Activated CD4-positive, CD25-positive, alpha-beta regulatory T cell (primary cell): ENCODE data around the gene MPO.

Source experiments
- DNase-seq, 4 experiments: peaks; one replicate each; lab custom pipeline; 2025; lab: John Stamatoyannopoulos, UW

Gene MPO

GRCh38 chr17:58280480-58281217 is at the start of gene MPO:
Gene MPO, minus strand, starts transcription at chr17:58280935. Its CDS starts 177 bp downstream, at chr17:58280758.
- DNase-seq, result no peak

- DNase-seq, result no peak
Measured at GRCh38 chr17:58329810-58330537, 49.2 kb upstream of the MPO start.

DNA sequence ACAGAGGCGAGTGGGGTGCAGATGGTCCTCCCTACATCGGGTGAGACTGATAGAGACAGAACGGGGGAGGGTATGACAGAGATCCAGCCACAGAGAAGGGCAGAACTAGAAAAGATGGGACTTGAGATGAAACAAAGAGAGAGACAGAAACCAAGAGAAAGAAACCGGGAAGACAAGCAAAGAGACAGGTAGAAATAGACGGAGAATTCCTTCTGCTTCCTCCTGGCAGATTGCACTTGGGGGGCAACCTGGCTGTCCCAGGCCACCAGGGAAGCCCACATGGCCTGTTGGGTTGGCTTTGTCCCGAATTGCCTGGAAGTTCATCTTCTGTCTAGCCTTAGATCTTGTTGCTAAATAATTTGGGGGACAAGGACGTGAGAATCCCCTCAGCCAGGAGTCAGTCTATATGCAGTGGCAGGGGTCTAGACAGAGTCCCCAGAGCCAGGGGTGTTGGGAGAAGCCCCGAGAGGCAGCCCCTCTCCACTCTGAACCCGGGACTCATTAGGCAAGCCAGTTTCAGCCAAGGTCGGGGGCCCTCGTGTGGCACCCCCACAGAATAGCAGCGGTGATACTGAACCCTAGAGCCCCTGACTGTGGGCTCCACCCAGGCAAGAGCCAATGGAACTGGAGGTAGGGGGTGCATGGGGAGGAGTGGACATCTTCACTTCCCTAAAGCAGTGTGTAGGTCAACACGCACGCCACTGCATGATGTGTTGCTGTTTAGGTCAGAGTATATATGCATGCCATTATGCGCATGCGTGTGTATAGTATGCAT is 48.5 kb upstream of the MPO start:
- DNase-seq, result peak; percentile 35 to 65 (median 55)

DNA sequence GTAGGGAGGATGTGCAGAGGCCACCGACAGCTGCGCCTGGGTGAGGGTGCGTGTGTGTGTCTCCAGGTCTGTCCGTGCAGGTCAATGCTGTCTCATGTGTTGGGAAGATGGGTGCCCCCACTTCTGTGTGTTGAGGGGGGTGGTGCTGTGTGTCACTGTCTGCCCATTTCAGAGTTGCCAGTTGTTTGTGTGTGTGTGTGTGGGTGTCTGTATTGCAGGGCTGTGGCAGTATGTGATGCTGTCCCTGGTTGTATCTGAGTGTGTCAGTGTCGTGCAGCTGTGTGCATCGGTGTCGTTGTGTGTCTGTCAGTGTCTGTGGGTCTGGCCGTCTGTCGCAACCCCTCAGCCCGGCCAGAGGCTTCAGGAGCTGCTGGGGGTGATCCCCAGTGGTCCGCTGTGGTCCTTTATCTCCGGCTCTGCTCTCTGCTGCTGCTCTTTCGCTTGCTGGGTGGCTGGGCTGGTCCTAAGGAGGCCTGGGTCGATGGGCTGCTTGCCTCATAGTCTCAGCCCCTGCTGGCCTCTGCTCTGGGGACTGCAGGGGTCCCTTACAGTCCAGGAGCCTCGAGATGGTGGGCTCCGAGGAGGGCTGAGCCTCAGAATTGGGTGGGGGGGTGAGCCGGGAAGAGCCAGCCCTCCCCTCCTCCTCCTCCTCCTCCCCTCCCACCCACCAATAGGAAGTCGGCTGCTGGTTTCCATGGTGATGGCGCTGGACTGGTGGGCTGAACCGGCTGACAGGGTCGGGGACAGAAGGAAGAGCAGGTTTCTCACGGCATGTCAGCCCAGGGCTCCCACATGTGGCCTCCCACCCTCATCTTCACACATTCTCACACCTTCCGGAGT is 47.7 kb upstream of the MPO start, which contains the start of gene TSPOAP1:
TSS of gene TSPOAP1 (minus strand) at position 601 of the 840 bp plus-strand sequence. CDS start 875 bp downstream, outside the sequence.
- DNase-seq, result peak; percentile 31 to 59 (median 46)

DNA sequence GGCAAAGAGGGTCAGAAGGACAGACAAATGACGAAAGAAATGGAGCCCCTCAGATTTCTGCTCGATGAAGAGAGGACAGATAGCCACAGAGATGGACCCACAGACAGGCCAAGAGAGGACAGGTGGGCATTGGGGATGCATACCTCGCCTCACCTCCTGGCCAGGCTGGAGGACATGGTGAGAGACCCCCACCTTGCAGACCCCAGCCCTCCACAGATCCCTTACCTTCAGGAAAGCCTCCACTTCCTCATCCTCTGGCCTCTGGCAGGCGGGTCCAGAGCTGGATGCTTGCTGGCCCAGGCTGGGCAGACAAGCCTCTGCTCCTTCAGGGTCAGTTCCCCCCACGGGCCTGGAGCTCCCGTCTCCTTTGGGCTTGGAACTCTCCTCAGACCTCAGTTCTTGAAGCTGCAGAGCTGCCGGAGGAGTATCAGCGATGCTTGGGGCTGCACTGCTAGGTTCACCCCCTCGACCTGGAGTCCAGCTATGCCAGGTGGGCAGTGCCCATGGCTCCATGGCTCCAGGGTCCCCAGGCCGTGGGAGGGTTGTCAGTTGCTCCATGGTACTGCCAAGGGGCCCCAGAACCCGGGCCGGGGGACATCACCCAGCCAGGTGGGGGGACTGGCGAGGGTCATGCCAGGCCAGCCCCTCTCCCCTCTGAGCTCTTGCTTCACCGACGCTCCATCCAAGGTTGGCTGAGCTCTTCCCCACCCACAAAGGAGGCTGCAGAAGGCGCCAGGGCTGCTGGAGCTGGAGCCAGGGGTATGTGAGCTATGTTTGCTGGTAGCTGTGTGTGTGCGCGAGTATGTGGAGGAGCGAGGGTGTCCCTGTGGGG is 46.8 kb upstream of the MPO start:
- DNase-seq, result no peak

GRCh38 chr17:58326609-58327362 is 46.1 kb upstream of the MPO start:
- DNase-seq, result no peak

- DNase-seq, result no peak
Measured at GRCh38 chr17:58325976-58326468, 45.3 kb upstream of the MPO start.

DNA sequence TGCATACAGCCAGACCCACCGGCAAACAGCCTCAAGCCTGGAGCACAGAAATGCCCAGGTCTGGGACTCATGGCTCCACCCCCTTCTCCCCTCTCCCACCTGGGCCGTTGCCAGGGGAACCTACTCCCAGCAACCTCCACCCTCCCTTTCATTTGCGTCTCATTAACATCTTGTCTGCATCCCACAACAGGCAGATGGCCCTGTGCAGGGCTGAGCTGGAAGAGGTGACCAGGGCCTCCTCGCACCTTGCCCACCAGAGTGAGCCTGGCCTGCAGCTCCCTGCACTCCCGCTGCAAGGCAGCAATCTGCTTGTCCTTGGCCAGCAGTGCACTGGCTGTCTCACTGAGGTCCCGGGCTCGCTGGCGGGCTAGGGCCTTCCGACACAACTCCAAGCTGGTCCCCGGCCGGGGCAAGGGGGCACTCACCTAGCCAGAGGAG is 44.6 kb upstream of the MPO start:
- no peak for DNase-seq

DNA sequence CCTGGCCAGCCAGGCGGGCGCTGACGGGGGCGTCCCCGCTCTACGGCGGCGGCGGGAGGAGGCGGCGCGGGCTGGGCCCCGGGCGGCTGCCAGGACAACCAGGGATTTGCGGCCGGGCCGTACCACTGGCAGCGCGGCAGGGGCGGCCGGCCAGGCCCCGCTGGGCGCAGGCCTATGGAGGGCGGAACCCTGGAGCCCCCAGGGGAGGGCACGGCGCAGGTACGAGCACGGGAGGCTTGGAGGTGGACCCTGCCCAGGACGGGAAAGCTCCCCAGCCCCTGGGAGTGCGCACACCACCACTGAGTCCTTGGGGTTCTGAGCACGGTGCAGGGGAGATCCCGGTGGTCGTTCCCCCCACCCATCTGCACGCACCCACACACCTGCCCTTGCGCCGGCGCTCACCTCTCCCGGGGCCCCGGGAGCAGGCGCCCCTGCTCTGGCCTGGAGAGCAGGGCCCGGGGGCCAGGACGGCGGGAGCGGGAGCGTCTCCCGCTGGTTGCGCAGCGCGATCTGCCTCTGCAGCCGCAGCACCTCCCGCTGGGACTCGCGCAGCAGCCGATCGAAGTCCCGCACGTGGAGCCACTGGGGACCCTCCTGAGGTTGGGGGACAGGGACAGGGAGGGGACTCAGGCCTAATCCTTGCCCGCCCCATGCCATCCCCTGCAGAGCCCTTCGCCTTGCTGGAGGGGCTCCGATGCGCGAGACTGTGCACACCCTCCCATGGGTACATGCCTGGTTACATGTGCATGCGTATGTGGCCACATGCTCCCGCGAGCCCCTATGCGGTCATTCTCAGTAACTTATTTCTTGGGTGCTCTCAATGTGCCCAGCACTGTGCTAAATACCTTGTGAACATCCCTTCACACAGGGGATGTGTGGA is 43.9 kb upstream of the MPO start:
- DNase-seq, result no peak

DNA sequence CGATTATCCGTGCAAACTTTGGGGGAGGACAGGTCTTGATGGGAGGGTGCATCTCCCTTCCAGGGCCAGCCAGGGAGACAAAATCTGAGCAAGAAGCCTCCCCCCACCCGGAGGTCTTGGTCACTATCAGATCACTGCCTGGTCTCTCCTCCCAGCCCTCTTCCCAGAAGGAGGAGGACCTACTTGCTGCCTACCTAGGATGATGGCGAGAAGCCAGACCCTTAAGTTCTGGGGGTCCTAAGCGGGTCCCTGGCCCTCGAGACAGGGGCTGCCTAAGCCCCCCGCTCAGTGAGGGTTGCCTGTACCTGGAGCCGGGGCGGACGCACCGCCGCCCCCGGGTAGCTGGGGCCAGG is 43.3 kb upstream of the MPO start:
- DNase-seq, result no peak

DNA sequence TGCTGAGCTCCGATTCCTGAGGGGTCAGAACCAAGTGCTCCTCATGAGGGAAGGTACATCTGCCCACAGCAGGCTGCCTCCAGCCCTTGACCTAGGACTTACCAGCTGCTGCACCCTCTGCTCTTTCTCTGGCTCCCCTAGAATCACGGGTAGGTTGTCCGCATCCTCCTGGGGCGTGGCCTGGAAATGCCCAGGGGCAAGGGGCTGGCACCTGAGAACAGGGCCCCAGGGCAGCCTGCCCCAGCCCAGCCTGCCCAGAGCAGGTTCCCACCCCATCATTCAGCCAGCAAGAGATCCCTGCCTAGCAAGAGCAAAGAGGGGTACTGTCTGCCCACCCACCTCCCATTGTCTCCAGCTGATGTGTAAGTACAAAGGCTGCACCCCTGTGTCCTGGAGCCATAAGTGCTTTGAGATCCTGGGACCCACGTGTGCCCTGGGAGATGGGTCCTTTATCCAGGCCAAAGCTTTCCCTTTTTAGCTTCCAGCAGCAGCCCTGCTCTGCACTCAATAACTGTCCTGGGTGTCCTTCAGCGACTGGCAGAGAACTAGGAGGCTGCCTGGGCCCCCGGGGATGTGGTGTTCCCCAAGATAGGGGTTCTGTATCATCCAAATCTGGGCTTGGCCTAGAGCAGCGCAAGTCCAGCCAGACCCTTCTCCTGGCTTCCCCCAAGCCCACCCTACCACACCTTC is 42.8 kb upstream of the MPO start:
- DNase-seq, result no peak

DNA sequence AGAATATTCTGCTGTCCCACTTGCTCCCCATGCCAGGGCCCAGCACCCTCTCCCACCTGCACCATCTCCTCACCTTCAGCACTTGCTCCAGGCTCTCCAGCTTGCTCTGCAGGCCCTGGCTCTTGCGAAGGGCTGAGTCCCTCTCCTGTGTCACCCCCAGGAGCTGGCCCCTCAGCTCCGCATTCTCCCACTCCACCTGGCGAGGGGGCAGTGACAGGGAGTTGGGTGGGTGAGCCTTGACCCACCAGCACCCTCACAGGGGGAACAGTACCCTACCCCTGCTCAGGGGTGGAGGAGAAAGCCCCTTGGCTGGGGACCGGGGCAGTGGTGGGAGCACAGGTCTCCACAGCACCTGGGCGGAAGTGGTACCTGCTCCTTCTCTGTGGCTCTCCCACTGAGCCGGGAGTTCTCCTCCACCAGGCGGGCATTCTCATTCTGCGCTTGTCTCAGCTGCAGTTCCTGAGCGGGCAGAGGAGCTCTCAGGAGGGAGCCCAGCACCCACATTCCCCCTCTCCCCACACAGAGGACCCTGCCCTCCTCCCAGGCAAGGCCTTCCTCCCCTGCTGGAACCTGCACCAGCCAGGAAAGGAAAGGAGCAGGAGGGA is 41.9 kb upstream of the MPO start:
- no peak for DNase-seq

GRCh38 chr17:58321571-58322525 is 41.1 kb upstream of the MPO start:
- no peak for DNase-seq

DNA sequence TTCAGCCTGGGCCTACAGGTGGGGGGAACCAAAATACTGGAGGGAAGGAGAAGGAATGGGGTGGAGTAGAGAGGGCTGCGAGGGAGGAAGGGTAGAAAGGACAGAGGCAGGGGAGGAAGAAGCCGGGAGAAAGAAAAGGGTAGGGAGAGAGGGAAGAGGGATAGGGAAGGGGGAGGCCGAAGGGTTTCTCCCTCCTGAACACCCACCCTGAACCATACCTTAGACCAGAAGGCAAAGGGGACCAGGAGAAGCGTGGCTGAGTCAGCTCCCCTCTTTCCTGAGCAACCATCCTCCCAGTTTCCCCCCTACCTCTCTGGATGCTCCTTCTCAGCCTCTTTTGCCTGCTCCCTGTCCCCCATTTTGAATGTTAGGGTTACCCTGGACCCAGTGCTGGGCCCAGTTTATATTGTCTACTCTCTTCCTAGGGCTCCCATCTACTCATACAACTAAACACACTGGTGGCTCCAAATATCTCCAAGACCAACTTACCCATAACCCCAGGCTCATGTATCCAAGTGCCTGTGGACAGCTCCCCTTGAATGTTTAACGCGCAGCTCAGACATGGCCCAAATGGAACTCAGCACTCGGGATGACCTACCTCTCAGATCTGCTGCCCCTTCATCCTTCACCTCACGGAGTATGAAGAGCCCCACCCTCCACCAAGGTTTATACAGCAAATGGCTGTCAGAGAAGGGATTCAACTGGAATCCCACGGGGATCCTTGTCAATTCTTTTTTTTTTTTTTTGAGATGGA is 40.0 kb upstream of the MPO start:
- no peak for DNase-seq

DNA sequence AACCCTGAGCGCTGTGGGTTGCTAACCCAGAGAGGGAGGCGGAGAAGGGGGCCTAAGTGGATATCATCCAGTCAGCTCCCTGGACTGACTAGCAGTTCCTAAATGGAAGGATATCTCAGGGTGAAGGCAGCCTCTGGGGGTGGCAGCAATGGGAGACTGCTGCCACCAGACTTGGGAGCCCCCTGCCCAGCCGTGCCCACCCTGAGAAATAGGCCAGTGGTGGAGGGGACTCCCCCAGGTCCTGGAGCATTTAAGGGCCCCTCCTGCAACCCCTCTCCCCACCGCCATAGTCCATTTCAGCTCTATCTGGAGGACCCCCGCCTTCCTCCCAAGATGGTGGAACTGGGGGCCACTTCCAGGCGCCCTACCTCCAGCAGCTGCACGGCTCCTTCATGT is 39.4 kb upstream of the MPO start:
- DNase-seq, result no peak
